HepG2 (cell line): Measurements from ENCODE around the gene GRK4. TPM values are rescaled to one million over a fixed set of nuclear protein-coding genes. Genes with fewer than 3 reads are reported as not detected.
A peak's percentile ranks its signal among the peaks of the same experiment; 100 is the strongest.

Source experiments
- CBX2 ChIP-seq, 2 experiments: fragments of 200-600 bp in 1 of 2; sonication (generic); formaldehyde crosslinking in 1 of 2; IDR thresholded peaks; 2 replicates each; pipeline versions ENCODE4 v1.7.0 to v1.8.1; 2018 to 2022; ENCODE audit warnings: low read depth in 2 of 2, low read length in 1 of 2, mild to moderate bottlenecking in 1 of 2, missing genetic modification reagents in 1 of 2
- CHD2 ChIP-seq: IDR thresholded peaks from 2 replicates; pipeline ENCODE4 v1.6.1; 2011; ENCODE audit warnings: low read depth, low read length, improper control_type of control experiment
- DNMT1 ChIP-seq: sonication (generic); formaldehyde crosslinking; IDR thresholded peaks from 2 replicates; pipeline ENCODE4 v1.5.1; 2020; ENCODE audit warnings: mild to moderate bottlenecking, missing genetic modification reagents
- HNF4G ChIP-seq, 2 experiments: sonication (generic) in 1 of 2; formaldehyde crosslinking in 1 of 2; IDR thresholded peaks; 2 replicates each; pipeline versions ENCODE4 v1.4.0 to v1.6.1; 2011 to 2020; ENCODE audit warnings: borderline replicate concordance in 2 of 2, low read depth in 2 of 2, mild to moderate bottlenecking in 2 of 2, low read length in 1 of 2, missing genetic modification reagents in 1 of 2, moderate library complexity in 1 of 2
- HNRNPUL1 ChIP-seq: fragments of 200-400 bp; formaldehyde crosslinking; IDR thresholded peaks from 2 replicates; pipeline ENCODE4 v1.6.1; 2017; ENCODE audit warnings: low read depth, mild to moderate bottlenecking, low read length, moderate library complexity
- JUN ChIP-seq: sonication (generic); formaldehyde crosslinking; IDR thresholded peaks from 2 replicates; pipeline ENCODE4 v1.4.0; 2020; ENCODE audit warnings: mild to moderate bottlenecking, missing genetic modification reagents
- KDM4B ChIP-seq: sonication (generic); formaldehyde crosslinking; IDR thresholded peaks from 2 replicates; pipeline ENCODE4 v1.4.0; 2020; ENCODE audit warnings: missing genetic modification reagents
- KLF9 ChIP-seq: IDR thresholded peaks from 2 replicates; pipeline ENCODE4 v1.6.1; 2016; ENCODE audit warnings: low read depth
- NCOA5 ChIP-seq: sonication (generic); formaldehyde crosslinking; IDR thresholded peaks from 2 replicates; pipeline ENCODE4 v1.4.0; 2020; ENCODE audit warnings: missing genetic modification reagents
- RFXAP ChIP-seq: sonication (generic); formaldehyde crosslinking; IDR thresholded peaks from 2 replicates; pipeline ENCODE4 v1.4.0; 2020; ENCODE audit warnings: missing genetic modification reagents, borderline replicate concordance
- TCF12 ChIP-seq, 2 experiments: fragments of 450-650 bp in 1 of 2; sonication (generic) in 1 of 2; formaldehyde crosslinking in 1 of 2; IDR thresholded peaks; 2 replicates each; pipeline versions ENCODE4 v1.6.1 to v1.8.0; 2017 to 2022; ENCODE audit warnings: antibody characterized with exemption in 1 of 2, mild to moderate bottlenecking in 1 of 2, missing genetic modification reagents in 1 of 2, moderate library complexity in 1 of 2
- ZFP82 ChIP-seq: sonication (generic); formaldehyde crosslinking; IDR thresholded peaks from 2 replicates; pipeline ENCODE4 v1.5.1; 2020; ENCODE audit warnings: mild to moderate bottlenecking, missing genetic modification reagents, borderline replicate concordance
- ZKSCAN5 ChIP-seq: sonication (generic); formaldehyde crosslinking; IDR thresholded peaks from 2 replicates; pipeline ENCODE4 v1.5.1; 2020; ENCODE audit warnings: mild to moderate bottlenecking, missing genetic modification reagents
- ZNF564 ChIP-seq: sonication (generic); formaldehyde crosslinking; IDR thresholded peaks from 2 replicates; pipeline ENCODE4 v1.8.1; 2023; ENCODE audit warnings: mild to moderate bottlenecking, missing genetic modification reagents
- ZNF703 ChIP-seq: sonication (generic); formaldehyde crosslinking; IDR thresholded peaks from 2 replicates; pipeline ENCODE4 v1.5.1; 2020; ENCODE audit warnings: missing genetic modification reagents, mild to moderate bottlenecking, moderate library complexity, borderline replicate concordance
- ZNF790 ChIP-seq: sonication (generic); formaldehyde crosslinking; IDR thresholded peaks from 2 replicates; pipeline ENCODE4 v1.8.0; 2022; ENCODE audit warnings: missing genetic modification reagents, mild to moderate bottlenecking, borderline replicate concordance
- polyA plus RNA-seq, 8 experiments: library from polyadenylated mRNA; depleted of rRNA in 3 of 8; stranded (reverse) in 7 of 8; unstranded in 1 of 8; fragments of >200 nt; fragmentation: Illumina TruSeq in 4 of 8; extraction: Trizol in 4 of 8; gene quantifications; 2 replicates each; pipeline versions ENCODE4 v1.2.1 to v1.2.3, GENCODE V29; 2011 to 2016; ENCODE audit warnings: low read depth in 4 of 8, missing spikeins in 1 of 8, mixed read lengths in 1 of 8; ENCODE audit not compliant: insufficient read depth in 1 of 8
- total RNA-seq, 5 experiments: library from RNA; depleted of rRNA; stranded (reverse); fragments of >200 nt; fragmentation: Illumina TruSeq; extraction: Trizol; gene quantifications; 2 replicates each; pipeline ENCODE4 v1.2.3, GENCODE V29; 2016; ENCODE audit warnings: low read depth in 1 of 5
- TF ChIP-seq, protein P1 (sequence below): sonication (generic); formaldehyde crosslinking; IDR thresholded peaks from 2 replicates; pipeline ENCODE4 v1.5.1; 2020; ENCODE audit warnings: missing genetic modification reagents, mild to moderate bottlenecking, borderline replicate concordance
- TF ChIP-seq, protein P2 (sequence below), 2 experiments: sonication (generic) in 1 of 2; formaldehyde crosslinking in 1 of 2; IDR thresholded peaks; 2 replicates each; pipeline versions ENCODE4 v1.4.0 to v1.6.1; 2016 to 2020; ENCODE audit warnings: borderline replicate concordance in 1 of 2, low read depth in 1 of 2, mild to moderate bottlenecking in 1 of 2, missing genetic modification reagents in 1 of 2
- TF ChIP-seq, protein P3 (sequence below): IDR thresholded peaks from 2 replicates; pipeline ENCODE4 v1.6.1; 2016; ENCODE audit warnings: low read depth, borderline replicate concordance
- TF ChIP-seq, protein P4 (sequence below): sonication (generic); formaldehyde crosslinking; IDR thresholded peaks from 2 replicates; pipeline ENCODE4 v1.8.1; 2023; ENCODE audit warnings: missing genetic modification reagents, inconsistent platforms, borderline replicate concordance

GRK4 gene
- total and polyA plus RNA-seq, 2 of the 13 experiments (the other 11 are each of a cell fraction or from before 2014, with no cell fraction given): 1.8 to 2.0 TPM

DNA sequence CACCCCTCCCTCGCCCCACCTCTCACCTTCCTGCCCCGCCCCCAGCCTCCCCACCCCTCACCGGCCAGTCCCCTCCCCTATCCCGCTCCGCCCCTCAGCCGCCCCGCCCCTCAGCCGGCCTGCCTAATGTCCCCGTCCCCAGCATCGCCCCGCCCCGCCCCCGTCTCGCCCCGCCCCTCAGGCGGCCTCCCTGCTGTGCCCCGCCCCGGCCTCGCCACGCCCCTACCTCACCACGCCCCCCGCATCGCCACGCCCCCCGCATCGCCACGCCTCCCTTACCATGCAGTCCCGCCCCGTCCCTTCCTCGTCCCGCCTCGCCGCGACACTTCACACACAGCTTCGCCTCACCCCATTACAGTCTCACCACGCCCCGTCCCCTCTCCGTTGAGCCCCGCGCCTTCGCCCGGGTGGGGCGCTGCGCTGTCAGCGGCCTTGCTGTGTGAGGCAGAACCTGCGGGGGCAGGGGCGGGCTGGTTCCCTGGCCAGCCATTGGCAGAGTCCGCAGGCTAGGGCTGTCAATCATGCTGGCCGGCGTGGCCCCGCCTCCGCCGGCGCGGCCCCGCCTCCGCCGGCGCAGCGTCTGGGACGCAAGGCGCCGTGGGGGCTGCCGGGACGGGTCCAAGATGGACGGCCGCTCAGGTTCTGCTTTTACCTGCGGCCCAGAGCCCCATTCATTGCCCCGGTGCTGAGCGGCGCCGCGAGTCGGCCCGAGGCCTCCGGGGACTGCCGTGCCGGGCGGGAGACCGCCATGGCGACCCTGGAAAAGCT, 110.9 kb downstream of the GRK4 start, which contains the start of the genes HTT and HTT-AS (continued):
- TF ChIP-seq JUN (CRISPR knock-in tag) (no peak), ZNF703 (no peak), NCOA5 (CRISPR knock-in tag) (no peak), HNF4G (IDR thresholded peaks at IDR 0.05; ENCODE audit: borderline replicate concordance, low read depth, low read length) (no peak), HNF4G (CRISPR knock-in tag; IDR thresholded peaks at IDR 0.05; ENCODE audit: borderline replicate concordance, low read depth) (no peak), ZKSCAN5 (CRISPR knock-in tag) (no peak), ZNF790 (CRISPR knock-in tag) (no peak), RFXAP (CRISPR knock-in tag) (no peak), ZFP82 (CRISPR knock-in tag) (no peak), KLF9 (CRISPR knock-in tag) (no peak), CHD2 (no peak), DNMT1 (no peak), CBX2 (IDR thresholded peaks at IDR 0.05; ENCODE audit: low read depth, low read length) (no peak), CBX2 (CRISPR knock-in tag; IDR thresholded peaks at IDR 0.05; ENCODE audit: low read depth) (no peak), KDM4B (no peak), ZNF564 (CRISPR knock-in tag) (no peak), HNRNPUL1 (no peak), TCF12 (IDR thresholded peaks at IDR 0.05) (no peak), TCF12 (CRISPR knock-in tag; IDR thresholded peaks at IDR 0.05) (no peak)
- TF ChIP-seq, protein P1, sequence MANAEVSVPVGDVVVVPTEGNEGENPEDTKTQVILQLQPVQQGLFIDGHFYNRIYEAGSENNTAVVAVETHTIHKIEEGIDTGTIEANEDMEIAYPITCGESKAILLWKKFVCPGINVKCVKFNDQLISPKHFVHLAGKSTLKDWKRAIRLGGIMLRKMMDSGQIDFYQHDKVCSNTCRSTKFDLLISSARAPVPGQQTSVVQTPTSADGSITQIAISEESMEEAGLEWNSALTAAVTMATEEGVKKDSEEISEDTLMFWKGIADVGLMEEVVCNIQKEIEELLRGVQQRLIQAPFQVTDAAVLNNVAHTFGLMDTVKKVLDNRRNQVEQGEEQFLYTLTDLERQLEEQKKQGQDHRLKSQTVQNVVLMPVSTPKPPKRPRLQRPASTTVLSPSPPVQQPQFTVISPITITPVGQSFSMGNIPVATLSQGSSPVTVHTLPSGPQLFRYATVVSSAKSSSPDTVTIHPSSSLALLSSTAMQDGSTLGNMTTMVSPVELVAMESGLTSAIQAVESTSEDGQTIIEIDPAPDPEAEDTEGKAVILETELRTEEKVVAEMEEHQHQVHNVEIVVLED (CRISPR knock-in tag): peak; percentile 89
- TF ChIP-seq, protein P2, sequence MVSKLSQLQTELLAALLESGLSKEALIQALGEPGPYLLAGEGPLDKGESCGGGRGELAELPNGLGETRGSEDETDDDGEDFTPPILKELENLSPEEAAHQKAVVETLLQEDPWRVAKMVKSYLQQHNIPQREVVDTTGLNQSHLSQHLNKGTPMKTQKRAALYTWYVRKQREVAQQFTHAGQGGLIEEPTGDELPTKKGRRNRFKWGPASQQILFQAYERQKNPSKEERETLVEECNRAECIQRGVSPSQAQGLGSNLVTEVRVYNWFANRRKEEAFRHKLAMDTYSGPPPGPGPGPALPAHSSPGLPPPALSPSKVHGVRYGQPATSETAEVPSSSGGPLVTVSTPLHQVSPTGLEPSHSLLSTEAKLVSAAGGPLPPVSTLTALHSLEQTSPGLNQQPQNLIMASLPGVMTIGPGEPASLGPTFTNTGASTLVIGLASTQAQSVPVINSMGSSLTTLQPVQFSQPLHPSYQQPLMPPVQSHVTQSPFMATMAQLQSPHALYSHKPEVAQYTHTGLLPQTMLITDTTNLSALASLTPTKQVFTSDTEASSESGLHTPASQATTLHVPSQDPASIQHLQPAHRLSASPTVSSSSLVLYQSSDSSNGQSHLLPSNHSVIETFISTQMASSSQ (IDR thresholded peaks at IDR 0.05; ENCODE audit: low read depth): no peak
- TF ChIP-seq, protein P2 (CRISPR knock-in tag; IDR thresholded peaks at IDR 0.05; ENCODE audit: borderline replicate concordance): no peak; the same call in 1 of the 2 replicates
- TF ChIP-seq, protein P3, sequence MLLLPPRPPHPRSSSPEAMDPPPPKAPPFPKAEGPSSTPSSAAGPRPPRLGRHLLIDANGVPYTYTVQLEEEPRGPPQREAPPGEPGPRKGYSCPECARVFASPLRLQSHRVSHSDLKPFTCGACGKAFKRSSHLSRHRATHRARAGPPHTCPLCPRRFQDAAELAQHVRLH: no peak
- TF ChIP-seq, protein P4, sequence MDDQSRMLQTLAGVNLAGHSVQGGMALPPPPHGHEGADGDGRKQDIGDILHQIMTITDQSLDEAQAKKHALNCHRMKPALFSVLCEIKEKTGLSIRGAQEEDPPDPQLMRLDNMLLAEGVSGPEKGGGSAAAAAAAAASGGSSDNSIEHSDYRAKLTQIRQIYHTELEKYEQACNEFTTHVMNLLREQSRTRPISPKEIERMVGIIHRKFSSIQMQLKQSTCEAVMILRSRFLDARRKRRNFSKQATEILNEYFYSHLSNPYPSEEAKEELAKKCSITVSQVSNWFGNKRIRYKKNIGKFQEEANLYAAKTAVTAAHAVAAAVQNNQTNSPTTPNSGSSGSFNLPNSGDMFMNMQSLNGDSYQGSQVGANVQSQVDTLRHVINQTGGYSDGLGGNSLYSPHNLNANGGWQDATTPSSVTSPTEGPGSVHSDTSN (CRISPR knock-in tag): no peak
